ENCODE measurements around the gene CFAP410. TPM values are rescaled to one million over a fixed set of nuclear protein-coding genes. Genes with fewer than 3 reads are reported as not detected.
A peak's percentile ranks its signal among the peaks of the same experiment; 100 is the strongest.

CFAP410 gene
- total RNA-seq, 4 donors from 2014 or later, result 23.8 to 44.8 (median 26.0) TPM

- TF ChIP-seq POLR2A (IDR thresholded peaks at IDR 0.05) (no peak), CTCF (IDR thresholded peaks at IDR 0.05) (no peak)
- H3K9me3 ChIP-seq, result no peaks in the 10 kb centered on the region
- H3K4me1 ChIP-seq, result no peaks in the 10 kb centered on the region
- peaks cover 0 to 14% of the 10 kb centered on the region in 2 donors for H3K27me3 ChIP-seq
- H3K27ac ChIP-seq, result no peak overlapping the region
- intact Hi-C loops (cut with DNase I; ENCODE audit: low total_unique reads), result no loop called here
- H3K4me3 ChIP-seq, result no peak overlapping the region
- H3K36me3 ChIP-seq, result no peaks in the 10 kb centered on the region
- peak in 1 of 2 donors; percentile 6 for DNase-seq
Measured at GRCh38 chr21:44368711-44369446, 29.7 kb upstream of the CFAP410 start.

- Histone ChIP-seq H3K4me3 (no peak overlapping the region), H3K27ac (no peak overlapping the region), H3K36me3 (no peaks in the 10 kb centered on the region), H3K4me1 (no peaks in the 10 kb centered on the region), H3K9me3 (no peaks in the 10 kb centered on the region), H3K27me3 (peaks cover 0 to 14% of the 10 kb centered on the region in 2 donors)
- DNase-seq, result peak in 1 of 2 donors; percentile 5
- intact Hi-C loops (cut with DNase I; ENCODE audit: low total_unique reads), result no loop called here
- TF ChIP-seq POLR2A (IDR thresholded peaks at IDR 0.05) (no peak), CTCF (IDR thresholded peaks at IDR 0.05) (no peak)
Measured at GRCh38 chr21:44366586-44367211, 27.5 kb upstream of the CFAP410 start.

GRCh38 chr21:44365967-44366585 lies 26.9 kb upstream of the CFAP410 start:
- peaks cover 0 to 14% of the 10 kb centered on the region in 2 donors for H3K27me3 ChIP-seq
- no peak for TF ChIP-seq CTCF (IDR thresholded peaks at IDR 0.05)
- TF ChIP-seq POLR2A (IDR thresholded peaks at IDR 0.05), result no peak
- H3K9me3 ChIP-seq, result no peaks in the 10 kb centered on the region
- H3K27ac ChIP-seq, result no peak overlapping the region
- H3K4me3 ChIP-seq, result no peak overlapping the region
- peak in 1 of 2 donors; percentile 9 for DNase-seq
- H3K4me1 ChIP-seq, result no peaks in the 10 kb centered on the region
- intact Hi-C loops (cut with DNase I; ENCODE audit: low total_unique reads), result no loop called here
- no peaks in the 10 kb centered on the region for H3K36me3 ChIP-seq

GRCh38 chr21:44365251-44365966 lies 26.2 kb upstream of the CFAP410 start:
- intact Hi-C loops (cut with DNase I; ENCODE audit: low total_unique reads), result no loop called here
- H3K9me3 ChIP-seq, result no peaks in the 10 kb centered on the region
- no peaks in the 10 kb centered on the region for H3K36me3 ChIP-seq
- no peaks in the 10 kb centered on the region for H3K4me1 ChIP-seq
- H3K27me3 ChIP-seq, result peaks cover 0 to 12% of the 10 kb centered on the region in 2 donors
- H3K4me3 ChIP-seq, result no peak overlapping the region
- TF ChIP-seq POLR2A (IDR thresholded peaks at IDR 0.05) (no peak), CTCF (IDR thresholded peaks at IDR 0.05) (no peak)
- peak in 1 of 2 donors; percentile 3 for DNase-seq
- no peak overlapping the region for H3K27ac ChIP-seq

All from uterus (tissue), 4 donors.